Smooth muscle cell of the coronary artery (primary cell): ENCODE measurements around the gene NT5DC1. TPM values are rescaled to one million over a fixed set of nuclear protein-coding genes. Genes with fewer than 3 reads are reported as not detected.

Experiments
- total RNA-seq: library from RNA; depleted of rRNA; stranded (reverse); fragments of >200 nt; gene quantifications from 2 replicates; pipeline ENCODE4 v1.2.3, GENCODE V29; 2014; ENCODE audit warnings: low replicate concordance

The NT5DC1 gene
- total RNA-seq: 6.0 and 6.4 TPM in 2 replicates

GRCh38 chr6:116100419-116101301 is at the start of gene NT5DC1:
NT5DC1 (plus strand) TSS chr6:116100853; CDS start chr6:116100931, 78 bp downstream.

GRCh38 chr6:116060572-116061283 is 39.9 kb upstream of the NT5DC1 start, which contains the start of gene FRK:
FRK (minus strand) TSS chr6:116060891; CDS start chr6:116060311, 580 bp downstream.

GRCh38 chr6:116126032-116126431 is 25.4 kb downstream of the NT5DC1 start, which contains the start of gene COL10A1:
COL10A1 (minus strand) TSS chr6:116126132; CDS start chr6:116125492, 640 bp downstream.

GRCh38 chr6:116253505-116254296 is 153.0 kb downstream of the NT5DC1 start, which contains the start of gene TSPYL4:
TSPYL4 (minus strand) TSS chr6:116254075; CDS start chr6:116254008, 67 bp downstream.

GRCh38 chr6:116279232-116280160 is 178.8 kb downstream of the NT5DC1 start, which contains the start of gene TSPYL1:
TSPYL1 (minus strand) TSS chr6:116279930; CDS start chr6:116279830, 100 bp downstream.

Other genes with a start within 250 kb of the NT5DC1 start
- gene FRK, start 40.0 kb upstream of the NT5DC1 start, total RNA-seq: 0.47 and 2.0 TPM in 2 replicates
- under 0.01 and 1.1 TPM in 2 replicates for gene COL10A1, start 25.3 kb downstream of the NT5DC1 start, total RNA-seq
- 4.9 and 14.4 TPM in 2 replicates for gene TSPYL4, start 153.2 kb downstream of the NT5DC1 start, total RNA-seq
- 91.0 and 108 TPM in 2 replicates for gene TSPYL1, start 179.1 kb downstream of the NT5DC1 start, total RNA-seq